Ishikawa (cell line): ENCODE measurements around the gene SH3RF3.

Experiments used
- CEBPB ChIP-seq: IDR thresholded peaks from 2 replicates; pipeline ENCODE4 v1.6.1; 2012
- CREB1 ChIP-seq: IDR thresholded peaks from 2 replicates; pipeline ENCODE4 v1.6.1; 2012; ENCODE audit warnings: low read depth
- EGR1 ChIP-seq: IDR thresholded peaks from 2 replicates; pipeline ENCODE4 v1.6.1; 2012
- EP300 ChIP-seq: IDR thresholded peaks from 2 replicates; pipeline ENCODE4 v1.6.1; 2012; ENCODE audit warnings: borderline replicate concordance
- FOXM1 ChIP-seq: IDR thresholded peaks from 2 replicates; pipeline ENCODE4 v1.6.1; 2012; ENCODE audit warnings: low read depth, borderline replicate concordance
- MAX ChIP-seq: IDR thresholded peaks from 2 replicates; pipeline ENCODE4 v1.6.1; 2012
- NFIC ChIP-seq: IDR thresholded peaks from 2 replicates; pipeline ENCODE4 v1.6.1; 2012
- RAD21 ChIP-seq: IDR thresholded peaks from 2 replicates; pipeline ENCODE4 v1.6.1; 2012; ENCODE audit warnings: low read depth
- REST ChIP-seq: IDR thresholded peaks from 2 replicates; pipeline ENCODE4 v1.6.1; 2012; ENCODE audit warnings: low read depth, mild to moderate bottlenecking
- TAF1 ChIP-seq: IDR thresholded peaks from 2 replicates; pipeline ENCODE4 v1.6.1; 2012; ENCODE audit warnings: low read depth, mild to moderate bottlenecking
- TCF12 ChIP-seq: IDR thresholded peaks from 2 replicates; pipeline ENCODE4 v1.6.1; 2012; ENCODE audit warnings: low read depth
- TEAD4 ChIP-seq: IDR thresholded peaks from 2 replicates; pipeline ENCODE4 v1.6.1; 2012
- USF1 ChIP-seq: IDR thresholded peaks from 2 replicates; pipeline ENCODE4 v1.6.1; 2012
- YY1 ChIP-seq: IDR thresholded peaks from 2 replicates; pipeline ENCODE4 v1.6.1; 2012; ENCODE audit warnings: low read depth
- ZBTB7A ChIP-seq: IDR thresholded peaks from 2 replicates; pipeline ENCODE4 v1.6.1; 2012; ENCODE audit warnings: low read depth

SH3RF3 gene

GRCh38 chr2:109147405-109147804 is 18.4 kb downstream of the SH3RF3 start:
- no peak for TF ChIP-seq MAX
- TF ChIP-seq YY1 = no peak
- TF ChIP-seq FOXM1 = no peak
- no peak for TF ChIP-seq RAD21
- no peak for TF ChIP-seq TEAD4
- no peak for TF ChIP-seq USF1
- no peak for TF ChIP-seq EGR1
- TF ChIP-seq TCF12 = no peak
- no peak for TF ChIP-seq CREB1
- no peak for TF ChIP-seq ZBTB7A

GRCh38 chr2:109148117-109148746 is 19.2 kb downstream of the SH3RF3 start:
- TF ChIP-seq YY1 (no peak), EP300 (no peak), USF1 (no peak), EGR1 (no peak), TAF1 (no peak), CEBPB (no peak), MAX (no peak), FOXM1 (no peak), TEAD4 (no peak), CREB1 (no peak), NFIC (no peak), ZBTB7A (no peak), TCF12 (no peak), REST (no peak), RAD21 (no peak)

- no peak for TF ChIP-seq TEAD4
- no peak for TF ChIP-seq CREB1
- TF ChIP-seq YY1 = no peak
- TF ChIP-seq TAF1 = no peak
- no peak for TF ChIP-seq EP300
- TF ChIP-seq USF1 = no peak
- TF ChIP-seq CEBPB = no peak
- TF ChIP-seq EGR1 = no peak
- no peak for TF ChIP-seq FOXM1
- no peak for TF ChIP-seq MAX
- no peak for TF ChIP-seq REST
Observed at GRCh38 chr2:109148991-109149645, 20.1 kb downstream of the SH3RF3 start.

GRCh38 chr2:109150559-109150958 is 21.6 kb downstream of the SH3RF3 start:
- TF ChIP-seq USF1 (no peak), TAF1 (no peak), CEBPB (no peak), ZBTB7A (no peak), YY1 (no peak), MAX (no peak)
